GM23338 (cell line): ENCODE measurements around the gene PYGO2.

Experiments used
- EZH2 ChIP-seq: fragments of 200-600 bp; sonication (generic); IDR thresholded peaks from one replicate; pipeline ENCODE4 v1.8.0; 2017; ENCODE audit warnings: antibody characterized with exemption, mild to moderate bottlenecking, low read depth; ENCODE audit not compliant: unreplicated experiment
- JUNB ChIP-seq: IDR thresholded peaks from one replicate; pipeline ENCODE4 v1.6.1; 2016; ENCODE audit warnings: antibody characterized with exemption; ENCODE audit not compliant: unreplicated experiment
- POLR2AphosphoS5 ChIP-seq: IDR thresholded peaks from 2 replicates; pipeline ENCODE4 v1.6.1; 2016; ENCODE audit warnings: antibody characterized with exemption, low read depth
- TF ChIP-seq, protein P1 (sequence below), 2 experiments: fragments of 200-600 bp in 1 of 2; sonication (generic) in 1 of 2; conservative IDR thresholded peaks; 2 replicates each; pipeline versions ENCODE4 v1.5.1 to v1.6.1; 2016 to 2017; ENCODE audit warnings: antibody characterized with exemption in 2 of 2, low read depth in 2 of 2, mild to moderate bottlenecking in 2 of 2, moderate library complexity in 1 of 2
- TF ChIP-seq, protein P2 (sequence below): IDR thresholded peaks from one replicate; pipeline ENCODE4 v1.6.1; 2018; ENCODE audit warnings: antibody characterized with exemption; ENCODE audit not compliant: unreplicated experiment

DNA sequence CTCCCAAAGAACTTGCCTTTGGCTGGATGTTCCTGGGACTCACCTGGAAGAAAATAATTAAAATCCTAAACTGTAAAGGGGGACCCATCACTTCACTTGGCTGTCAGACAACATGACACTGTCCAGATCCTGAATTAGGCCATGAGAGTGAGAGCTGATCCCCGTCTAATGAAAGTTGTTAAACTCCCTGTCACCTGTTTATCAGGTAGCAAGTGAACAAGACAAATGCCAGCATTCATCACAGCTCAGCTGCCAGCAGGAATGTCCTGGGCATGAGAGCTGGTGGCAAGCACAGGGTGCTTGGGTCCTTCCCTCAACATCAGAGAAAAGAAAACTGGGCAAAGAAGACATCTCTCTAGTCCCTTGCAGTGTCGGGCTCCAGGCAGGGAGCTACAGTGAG, 48.8 kb downstream of the PYGO2 start:
- TF ChIP-seq EZH2 (no peak), POLR2AphosphoS5 (no peak), JUNB (no peak)
- TF ChIP-seq, protein P1, sequence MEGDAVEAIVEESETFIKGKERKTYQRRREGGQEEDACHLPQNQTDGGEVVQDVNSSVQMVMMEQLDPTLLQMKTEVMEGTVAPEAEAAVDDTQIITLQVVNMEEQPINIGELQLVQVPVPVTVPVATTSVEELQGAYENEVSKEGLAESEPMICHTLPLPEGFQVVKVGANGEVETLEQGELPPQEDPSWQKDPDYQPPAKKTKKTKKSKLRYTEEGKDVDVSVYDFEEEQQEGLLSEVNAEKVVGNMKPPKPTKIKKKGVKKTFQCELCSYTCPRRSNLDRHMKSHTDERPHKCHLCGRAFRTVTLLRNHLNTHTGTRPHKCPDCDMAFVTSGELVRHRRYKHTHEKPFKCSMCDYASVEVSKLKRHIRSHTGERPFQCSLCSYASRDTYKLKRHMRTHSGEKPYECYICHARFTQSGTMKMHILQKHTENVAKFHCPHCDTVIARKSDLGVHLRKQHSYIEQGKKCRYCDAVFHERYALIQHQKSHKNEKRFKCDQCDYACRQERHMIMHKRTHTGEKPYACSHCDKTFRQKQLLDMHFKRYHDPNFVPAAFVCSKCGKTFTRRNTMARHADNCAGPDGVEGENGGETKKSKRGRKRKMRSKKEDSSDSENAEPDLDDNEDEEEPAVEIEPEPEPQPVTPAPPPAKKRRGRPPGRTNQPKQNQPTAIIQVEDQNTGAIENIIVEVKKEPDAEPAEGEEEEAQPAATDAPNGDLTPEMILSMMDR (conservative IDR thresholded peaks at IDR 0.05; ENCODE audit: low read depth in 2 of 2): no peak
- TF ChIP-seq, protein P2, sequence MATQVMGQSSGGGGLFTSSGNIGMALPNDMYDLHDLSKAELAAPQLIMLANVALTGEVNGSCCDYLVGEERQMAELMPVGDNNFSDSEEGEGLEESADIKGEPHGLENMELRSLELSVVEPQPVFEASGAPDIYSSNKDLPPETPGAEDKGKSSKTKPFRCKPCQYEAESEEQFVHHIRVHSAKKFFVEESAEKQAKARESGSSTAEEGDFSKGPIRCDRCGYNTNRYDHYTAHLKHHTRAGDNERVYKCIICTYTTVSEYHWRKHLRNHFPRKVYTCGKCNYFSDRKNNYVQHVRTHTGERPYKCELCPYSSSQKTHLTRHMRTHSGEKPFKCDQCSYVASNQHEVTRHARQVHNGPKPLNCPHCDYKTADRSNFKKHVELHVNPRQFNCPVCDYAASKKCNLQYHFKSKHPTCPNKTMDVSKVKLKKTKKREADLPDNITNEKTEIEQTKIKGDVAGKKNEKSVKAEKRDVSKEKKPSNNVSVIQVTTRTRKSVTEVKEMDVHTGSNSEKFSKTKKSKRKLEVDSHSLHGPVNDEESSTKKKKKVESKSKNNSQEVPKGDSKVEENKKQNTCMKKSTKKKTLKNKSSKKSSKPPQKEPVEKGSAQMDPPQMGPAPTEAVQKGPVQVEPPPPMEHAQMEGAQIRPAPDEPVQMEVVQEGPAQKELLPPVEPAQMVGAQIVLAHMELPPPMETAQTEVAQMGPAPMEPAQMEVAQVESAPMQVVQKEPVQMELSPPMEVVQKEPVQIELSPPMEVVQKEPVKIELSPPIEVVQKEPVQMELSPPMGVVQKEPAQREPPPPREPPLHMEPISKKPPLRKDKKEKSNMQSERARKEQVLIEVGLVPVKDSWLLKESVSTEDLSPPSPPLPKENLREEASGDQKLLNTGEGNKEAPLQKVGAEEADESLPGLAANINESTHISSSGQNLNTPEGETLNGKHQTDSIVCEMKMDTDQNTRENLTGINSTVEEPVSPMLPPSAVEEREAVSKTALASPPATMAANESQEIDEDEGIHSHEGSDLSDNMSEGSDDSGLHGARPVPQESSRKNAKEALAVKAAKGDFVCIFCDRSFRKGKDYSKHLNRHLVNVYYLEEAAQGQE: no peak
